ENCODE data around the gene TNRC6A. TPM values are rescaled to one million over a fixed set of nuclear protein-coding genes. Genes with fewer than 3 reads are reported as not detected.
A peak's percentile ranks its signal among the peaks of the same experiment; 100 is the strongest.

Gene TNRC6A
- total and polyA plus RNA-seq, 4 donors = 9.3 to 42.3 (median 22.9) TPM

GRCh38 chr16:24745391-24745790 lies 15.9 kb downstream of the TNRC6A start:
- TF ChIP-seq HNF4A (conservative IDR thresholded peaks at IDR 0.05) (no peak), TAF1 (conservative IDR thresholded peaks at IDR 0.05) (no peak)
- Histone ChIP-seq H3K36me3 (ENCODE audit: control insufficient read depth in 4 of 4, insufficient read depth in 3 of 4, low read depth in 1 of 4, low read length in 3 of 4) (peaks cover 0 to 3% (median 1%) of the 10 kb centered on the region in 4 donors), H3K9ac (ENCODE audit: low read depth in 1 of 2, low read length in 2 of 2) (no peak overlapping the region), H3K27me3 (ENCODE audit: control insufficient read depth in 4 of 4, insufficient read depth in 4 of 4, low read length in 3 of 4) (no peaks in the 10 kb centered on the region), H3K4me3 (ENCODE audit: low read depth in 1 of 3, low read length in 3 of 3) (no peak overlapping the region), H3K27ac (ENCODE audit: low read depth in 1 of 2, low read length in 2 of 2) (no peak overlapping the region), H3K9me3 (ENCODE audit: control insufficient read depth in 4 of 4, low read length in 3 of 4) (no peaks in the 10 kb centered on the region), H3K4me1 (ENCODE audit: control insufficient read depth in 4 of 4, insufficient read depth in 4 of 4, low read length in 3 of 4) (peaks cover 13 to 45% (median 17%) of the 10 kb centered on the region in 4 donors)
- DNase-seq (ENCODE audit: low spot score) = no peak

GRCh38 chr16:24745791-24746190 lies 16.3 kb downstream of the TNRC6A start:
- H3K27ac ChIP-seq (ENCODE audit: low read depth in 1 of 2, low read length in 2 of 2) = no peak overlapping the region
- TF ChIP-seq YY1 (IDR thresholded peaks at IDR 0.05) = no peak
- no peak for TF ChIP-seq FOXA2 (IDR thresholded peaks at IDR 0.05)
- TF ChIP-seq NR2F2 (IDR thresholded peaks at IDR 0.05) = no peak
- TF ChIP-seq CTCF (IDR thresholded peaks at IDR 0.05; ENCODE audit: low read depth, low read length, missing input control) = no peak
- no peak for TF ChIP-seq HNF4G (IDR thresholded peaks at IDR 0.05)
- no peak for TF ChIP-seq ZBTB33 (IDR thresholded peaks at IDR 0.05)
- WGBS = 90% methylated on average over 2 of the region's 2 CpGs
- peaks cover 12 to 41% (median 15%) of the 10 kb centered on the region in 4 donors for H3K4me1 ChIP-seq (ENCODE audit: control insufficient read depth in 4 of 4, insufficient read depth in 4 of 4, low read length in 3 of 4)
- peaks cover 0 to 3% (median 1%) of the 10 kb centered on the region in 4 donors for H3K36me3 ChIP-seq (ENCODE audit: control insufficient read depth in 4 of 4, insufficient read depth in 3 of 4, low read depth in 1 of 4, low read length in 3 of 4)
- H3K9ac ChIP-seq (ENCODE audit: low read depth in 1 of 2, low read length in 2 of 2) = no peak overlapping the region
- H3K4me3 ChIP-seq (ENCODE audit: low read depth in 1 of 3, low read length in 3 of 3) = no peak overlapping the region
- no peaks in the 10 kb centered on the region for H3K9me3 ChIP-seq (ENCODE audit: control insufficient read depth in 4 of 4, low read length in 3 of 4)
- no peak for DNase-seq (ENCODE audit: low spot score)
- H3K27me3 ChIP-seq (ENCODE audit: control insufficient read depth in 4 of 4, insufficient read depth in 4 of 4, low read length in 3 of 4) = no peaks in the 10 kb centered on the region

- H3K9me3 ChIP-seq (ENCODE audit: control insufficient read depth in 4 of 4, low read length in 3 of 4) = no peaks in the 10 kb centered on the region
- no peak for DNase-seq (ENCODE audit: low spot score)
- no peaks in the 10 kb centered on the region for H3K27me3 ChIP-seq (ENCODE audit: control insufficient read depth in 4 of 4, insufficient read depth in 4 of 4, low read length in 3 of 4)
- WGBS = 91% methylated on average over 2 of the region's 2 CpGs
- no peak overlapping the region for H3K27ac ChIP-seq (ENCODE audit: low read depth in 1 of 2, low read length in 2 of 2)
- H3K9ac ChIP-seq (ENCODE audit: low read depth in 1 of 2, low read length in 2 of 2) = no peak overlapping the region
- H3K36me3 ChIP-seq (ENCODE audit: control insufficient read depth in 4 of 4, insufficient read depth in 3 of 4, low read depth in 1 of 4, low read length in 3 of 4) = peaks cover 0 to 3% (median 0%) of the 10 kb centered on the region in 4 donors
- H3K4me1 ChIP-seq (ENCODE audit: control insufficient read depth in 4 of 4, insufficient read depth in 4 of 4, low read length in 3 of 4) = peaks cover 2 to 33% (median 13%) of the 10 kb centered on the region in 4 donors
- no peak for TF ChIP-seq ATF3 (IDR thresholded peaks at IDR 0.05)
- TF ChIP-seq HNF4G (IDR thresholded peaks at IDR 0.05) = no peak
- TF ChIP-seq NR2F2 (IDR thresholded peaks at IDR 0.05) = no peak
- H3K4me3 ChIP-seq (ENCODE audit: low read depth in 1 of 3, low read length in 3 of 3) = no peak overlapping the region
Observed at GRCh38 chr16:24747441-24747840, 18.0 kb downstream of the TNRC6A start.

GRCh38 chr16:24748242-24748641 lies 18.8 kb downstream of the TNRC6A start:
- Histone ChIP-seq H3K9me3 (ENCODE audit: control insufficient read depth in 4 of 4, low read length in 3 of 4) (no peaks in the 10 kb centered on the region), H3K4me3 (ENCODE audit: low read depth in 1 of 3, low read length in 3 of 3) (no peak overlapping the region), H3K36me3 (ENCODE audit: control insufficient read depth in 4 of 4, insufficient read depth in 3 of 4, low read depth in 1 of 4, low read length in 3 of 4) (peaks cover 0 to 3% (median 0%) of the 10 kb centered on the region in 4 donors), H3K27ac (ENCODE audit: low read depth in 1 of 2, low read length in 2 of 2) (no peak overlapping the region), H3K9ac (ENCODE audit: low read depth in 1 of 2, low read length in 2 of 2) (no peak overlapping the region), H3K27me3 (ENCODE audit: control insufficient read depth in 4 of 4, insufficient read depth in 4 of 4, low read length in 3 of 4) (no peaks in the 10 kb centered on the region), H3K4me1 (ENCODE audit: control insufficient read depth in 4 of 4, insufficient read depth in 4 of 4, low read length in 3 of 4) (peaks cover 2 to 30% (median 11%) of the 10 kb centered on the region in 4 donors)
- WGBS = 77% methylated on average over 2 of the region's 2 CpGs
- DNase-seq (ENCODE audit: low spot score) = no peak
- no peak for TF ChIP-seq HNF4G (IDR thresholded peaks at IDR 0.05)
- TF ChIP-seq JUND (IDR thresholded peaks at IDR 0.05) = peak; percentile 34 to 71

All from liver (tissue), 9 donors.